Loucy (cell line): Measurements from ENCODE around the gene VPS54.

Experiments used
- H2AFZ ChIP-seq: fragments of 200-600 bp; sonication (generic); 2 replicates; pipeline ENCODE4 v1.6.0; 2016; ENCODE audit warnings: antibody characterized with exemption, mild to moderate bottlenecking, low read length, moderate library complexity
- H3F3A ChIP-seq: fragments of 200-600 bp; 2 replicates; pipeline ENCODE4 v1.6.0; 2016; ENCODE audit warnings: antibody characterized with exemption, low read depth, mild to moderate bottlenecking
- H3K27me3 ChIP-seq: fragments of 200-600 bp; sonication (generic); 2 replicates; pipeline ENCODE4 v1.6.1; 2014; ENCODE audit warnings: low read length, mild to moderate bottlenecking; ENCODE audit not compliant: insufficient read depth, poor library complexity, severe bottlenecking
- H3K36me3 ChIP-seq: fragments of 200-600 bp; sonication (generic); 2 replicates; pipeline ENCODE4 v1.6.1; 2016; ENCODE audit warnings: low read length; ENCODE audit not compliant: insufficient read depth
- H3K4me1 ChIP-seq: fragments of 200-600 bp; sonication (generic); 2 replicates; pipeline ENCODE4 v1.5.1; 2014; ENCODE audit warnings: low read length, mild to moderate bottlenecking; ENCODE audit not compliant: insufficient read depth, poor library complexity, severe bottlenecking
- H3K4me2 ChIP-seq: fragments of 200-600 bp; sonication (generic); 2 replicates; pipeline ENCODE4 v1.6.0; 2014; ENCODE audit warnings: antibody characterized with exemption, low read length, low read depth, mild to moderate bottlenecking; ENCODE audit not compliant: poor library complexity, severe bottlenecking
- H3K4me3 ChIP-seq: fragments of 200-600 bp; sonication (generic); 2 replicates; pipeline ENCODE4 v1.5.1; 2014; ENCODE audit warnings: low read length, mild to moderate bottlenecking, mixed read lengths; ENCODE audit not compliant: poor library complexity, severe bottlenecking
- H3K79me2 ChIP-seq: fragments of 200-600 bp; sonication (generic); 2 replicates; pipeline ENCODE4 v1.6.1; 2014; ENCODE audit warnings: low read length; ENCODE audit not compliant: insufficient read depth
- H3K9ac ChIP-seq: fragments of 200-600 bp; sonication (generic); 2 replicates; pipeline ENCODE4 v1.6.0; 2014; ENCODE audit warnings: mild to moderate bottlenecking, low read depth, low read length, moderate library complexity; ENCODE audit not compliant: poor library complexity, severe bottlenecking
- H3K9me2 ChIP-seq: fragments of 200-600 bp; sonication (generic); replicated peaks from 2 replicates; pipeline ENCODE4 v1.6.1; 2016; ENCODE audit warnings: low read depth, low read length, mixed read lengths
- H3K9me3 ChIP-seq: fragments of 200-600 bp; sonication (generic); 2 replicates; pipeline ENCODE4 v1.6.1; 2014; ENCODE audit warnings: mild to moderate bottlenecking, antibody characterized with exemption, low read length, low read depth; ENCODE audit not compliant: insufficient read depth
- H4K20me1 ChIP-seq: fragments of 200-600 bp; sonication (generic); 2 replicates; pipeline ENCODE4 v1.6.0; 2014; ENCODE audit warnings: antibody characterized with exemption, low read length, mild to moderate bottlenecking; ENCODE audit not compliant: insufficient read depth, poor library complexity, severe bottlenecking
- EZH2phosphoT487 ChIP-seq: fragments of 200-600 bp; IDR thresholded peaks from 2 replicates; pipeline ENCODE4 v1.6.1; 2018; ENCODE audit warnings: antibody characterized with exemption, mild to moderate bottlenecking, moderate library complexity, borderline replicate concordance
- TF ChIP-seq, protein P1 (sequence below): fragments of 200-600 bp; sonication (generic); conservative IDR thresholded peaks from 2 replicates; pipeline ENCODE4 v1.5.1; 2014; ENCODE audit warnings: mild to moderate bottlenecking, antibody characterized with exemption, low read length

VPS54 gene

DNA sequence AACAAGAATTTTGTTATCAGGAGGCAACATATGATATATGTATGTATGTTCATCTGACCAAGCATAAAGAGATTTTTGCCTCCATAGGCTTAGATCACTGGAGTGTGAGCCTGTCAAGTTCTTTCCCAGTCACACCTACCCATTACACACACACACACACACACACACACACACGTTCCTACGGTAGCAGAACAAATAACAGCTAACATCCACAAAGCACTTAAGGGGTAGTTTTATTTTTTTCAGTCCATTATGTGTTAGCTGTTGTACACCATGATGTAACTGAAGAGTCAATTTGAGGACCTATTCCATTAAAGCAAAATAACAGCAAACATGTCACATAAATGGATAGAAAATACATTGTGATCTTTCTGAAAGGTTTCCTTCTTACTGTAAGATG lies 138.0 kb downstream of the VPS54 start:
- Histone ChIP-seq H3K4me2 (no peak overlapping the region), H3K9me3 (no peaks in the 10 kb centered on the region), H3K9me2 (no peaks in the 10 kb centered on the region), H3K4me3 (no peak overlapping the region), H3K9ac (no peak overlapping the region), H3K4me1 (no peaks in the 10 kb centered on the region), H3K36me3 (peaks cover 69% of the 10 kb centered on the region), H3F3A (no peaks in the 10 kb centered on the region), H4K20me1 (no peaks in the 10 kb centered on the region), H2AFZ (no peak overlapping the region), H3K27me3 (no peaks in the 10 kb centered on the region), H3K79me2 (peaks cover 12% of the 10 kb centered on the region)
- TF ChIP-seq, protein P1, sequence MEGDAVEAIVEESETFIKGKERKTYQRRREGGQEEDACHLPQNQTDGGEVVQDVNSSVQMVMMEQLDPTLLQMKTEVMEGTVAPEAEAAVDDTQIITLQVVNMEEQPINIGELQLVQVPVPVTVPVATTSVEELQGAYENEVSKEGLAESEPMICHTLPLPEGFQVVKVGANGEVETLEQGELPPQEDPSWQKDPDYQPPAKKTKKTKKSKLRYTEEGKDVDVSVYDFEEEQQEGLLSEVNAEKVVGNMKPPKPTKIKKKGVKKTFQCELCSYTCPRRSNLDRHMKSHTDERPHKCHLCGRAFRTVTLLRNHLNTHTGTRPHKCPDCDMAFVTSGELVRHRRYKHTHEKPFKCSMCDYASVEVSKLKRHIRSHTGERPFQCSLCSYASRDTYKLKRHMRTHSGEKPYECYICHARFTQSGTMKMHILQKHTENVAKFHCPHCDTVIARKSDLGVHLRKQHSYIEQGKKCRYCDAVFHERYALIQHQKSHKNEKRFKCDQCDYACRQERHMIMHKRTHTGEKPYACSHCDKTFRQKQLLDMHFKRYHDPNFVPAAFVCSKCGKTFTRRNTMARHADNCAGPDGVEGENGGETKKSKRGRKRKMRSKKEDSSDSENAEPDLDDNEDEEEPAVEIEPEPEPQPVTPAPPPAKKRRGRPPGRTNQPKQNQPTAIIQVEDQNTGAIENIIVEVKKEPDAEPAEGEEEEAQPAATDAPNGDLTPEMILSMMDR = no peak
- TF ChIP-seq EZH2phosphoT487 = no peak

DNA sequence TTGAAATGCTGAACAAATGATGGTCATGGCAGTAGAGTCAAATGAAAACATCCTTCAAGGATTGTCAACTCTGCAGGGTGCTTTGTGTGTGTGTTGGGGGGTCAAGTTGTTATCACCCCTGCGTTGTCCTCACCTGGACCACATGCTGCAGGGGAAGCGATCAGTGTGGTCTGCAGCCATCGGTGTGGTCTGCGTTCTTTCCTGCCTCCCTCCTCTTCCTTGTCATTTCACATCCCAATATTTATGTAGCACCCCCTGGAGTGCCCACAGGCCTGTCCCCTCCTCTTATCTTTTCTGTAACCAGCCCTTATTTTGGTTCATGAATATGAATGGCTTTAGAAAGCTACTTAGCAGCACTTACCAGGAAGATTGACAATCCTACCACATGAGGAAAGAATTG lies 138.6 kb downstream of the VPS54 start:
- Histone ChIP-seq H3K79me2 (peaks cover 17% of the 10 kb centered on the region), H3K4me2 (no peak overlapping the region)

DNA sequence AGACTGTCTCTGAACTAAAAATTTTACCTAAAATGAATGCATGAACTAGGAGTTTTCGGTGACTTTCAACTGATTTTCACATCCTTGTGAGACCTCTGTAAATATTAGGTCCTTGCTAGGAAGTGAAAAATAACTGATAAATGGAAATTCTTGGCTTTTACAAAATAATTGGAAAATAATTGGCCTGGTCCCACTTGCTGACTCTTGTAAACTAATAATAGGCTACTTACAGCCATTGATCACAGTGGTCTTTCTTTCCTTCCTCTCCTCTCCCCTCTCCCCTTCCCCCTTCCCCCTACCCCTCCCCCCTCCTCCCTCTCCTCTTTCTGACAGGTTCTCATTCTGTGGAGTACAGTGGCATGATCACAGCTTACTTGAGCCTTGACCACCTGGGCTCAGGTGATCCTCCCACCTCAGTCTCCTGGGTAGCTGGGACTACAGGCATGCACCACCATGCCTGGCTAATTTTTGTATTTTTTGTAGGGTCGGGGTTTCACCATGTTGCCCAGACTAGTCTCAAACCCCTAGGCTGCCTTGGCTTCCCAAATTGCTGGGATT lies 139.3 kb downstream of the VPS54 start:
- no peaks in the 10 kb centered on the region for H3F3A ChIP-seq
- no peaks in the 10 kb centered on the region for H4K20me1 ChIP-seq
- peaks cover 21% of the 10 kb centered on the region for H3K79me2 ChIP-seq
- peaks cover 66% of the 10 kb centered on the region for H3K36me3 ChIP-seq
- TF ChIP-seq, protein P1 = no peak
- TF ChIP-seq EZH2phosphoT487 = no peak
- H3K4me1 ChIP-seq = no peaks in the 10 kb centered on the region
- no peaks in the 10 kb centered on the region for H3K9me2 ChIP-seq
- no peaks in the 10 kb centered on the region for H3K9me3 ChIP-seq
- no peak overlapping the region for H3K4me3 ChIP-seq
- no peak overlapping the region for H3K4me2 ChIP-seq
- H3K27me3 ChIP-seq = no peaks in the 10 kb centered on the region
- no peak overlapping the region for H2AFZ ChIP-seq
- H3K9ac ChIP-seq = no peak overlapping the region

More for the DNA sequence above, 138.6 kb downstream of the VPS54 start:
- Histone ChIP-seq H3K4me1 (no peaks in the 10 kb centered on the region), H3K9ac (no peak overlapping the region), H4K20me1 (no peaks in the 10 kb centered on the region), H3K27me3 (no peaks in the 10 kb centered on the region), H3K36me3 (peaks cover 66% of the 10 kb centered on the region), H3K4me3 (no peak overlapping the region), H2AFZ (no peak overlapping the region), H3K9me3 (no peaks in the 10 kb centered on the region), H3F3A (no peaks in the 10 kb centered on the region), H3K9me2 (no peaks in the 10 kb centered on the region)
- TF ChIP-seq, protein P1 = no peak
- TF ChIP-seq EZH2phosphoT487 = no peak
